Pancreas (tissue), 10 donors: ENCODE results near the gene EVI5. TPM values are rescaled to one million over a fixed set of nuclear protein-coding genes. Genes with fewer than 3 reads are reported as not detected.
"Not testable (repeated sequence)": the region's sequence is repeated elsewhere in the genome, so short reads cannot be mapped to it uniquely, and the experiment has no call there.

Source experiments
- ATAC-seq, 4 donors: fragments of 200-7000 bp; cut with Tn5 transposase; one replicate each; pipeline versions ENCODE4 v1.8.0 to v1.9.1; 2020; ENCODE audit warnings: mild to moderate bottlenecking in 4 of 4, moderate library complexity in 4 of 4
- DNase-seq, 6 donors: peaks; one replicate each; pipeline ENCODE4 v3.0.0-alpha.2; 2020
- FAIRE-seq: peaks from 2 replicates; lab custom pipeline; 2012; peaks lifted over from hg19 to GRCh38; lab: Jason Lieb, UNC
- H3K27ac ChIP-seq, 4 donors: fragments of 200-600 bp; sonication (generic); 1 replicate in 3 of 4; 2 replicates in 1 of 4; pipeline versions ENCODE4 v1.5.0 to v1.8.0; 2020
- H3K27me3 ChIP-seq, 4 donors: fragments of 200-600 bp; one replicate each; pipeline ENCODE4 v1.8.0; 2021
- H3K36me3 ChIP-seq, 3 donors: fragments of 200-600 bp; sonication (generic) in 1 of 3; one replicate each; pipeline versions ENCODE4 v1.5.0 to v1.8.0; 2020 to 2021
- H3K4me1 ChIP-seq, 3 donors: fragments of 200-600 bp; one replicate each; pipeline ENCODE4 v1.8.0; 2021
- H3K4me3 ChIP-seq, 4 donors: fragments of 200-600 bp; sonication (generic) in 2 of 4; one replicate each; pipeline versions ENCODE4 v1.5.0 to v1.8.0; 2020 to 2021
- H3K9me3 ChIP-seq, 4 donors: fragments of 200-600 bp; one replicate each; pipeline ENCODE4 v1.8.0; 2021
- WGBS, 2 donors: extraction: QIAGEN DNeasy Blood & Tissue Kit; methylation state at CpG; one replicate each; pipeline ENCODE4 v1.1.7; 2013; 5-methylcytosine and 5-hydroxymethylcytosine counted together
- intact Hi-C, 3 donors: fragments of 100-400 bp; cut with DNase I; formaldehyde crosslinking; loops; one replicate each; pipeline versions ENCODE4 v1.11.1 to v1.14.2; 2022
- polyA plus RNA-seq, 2 donors: library from polyadenylated mRNA; stranded (reverse); fragments of 200-250 nt; gene quantifications; one replicate each; pipeline ENCODE4 v1.2.3, GENCODE V29; 2013
- total RNA-seq, 6 donors: library from RNA; stranded (reverse); fragmentation: NEBNext Ultra II Directional in 4 of 6; extraction: Animal tissue kit (Norgen Biotek cat#: 25700) in 4 of 6; gene quantifications; one replicate each; pipeline versions ENCODE4 v1.2.1 to v1.2.4, GENCODE V29; 2021 to 2023
- TF ChIP-seq, protein P1 (sequence below), 4 donors: fragments of 200-600 bp; sonication (generic) in 3 of 4; IDR thresholded peaks; one replicate each; pipeline versions ENCODE4 v1.5.0 to v1.8.0; 2021; ENCODE audit warnings: antibody characterized with exemption in 4 of 4
- donor health status: healthy with polysubstance abuse.
- donor health status: DM: no; HTN: no; CAD: no; lungs with moderate emphysema.
- donor health status: DM: no; HTN: no; CAD: no.
- donor health status: control.
- donor health status: control.
- donor health status: Bipolar disorder and iron deficiency.
- donor health status: DM: yes; HTN: yes; CAD: no.
- donor health status: DM: no; HTN: no; CAD: no.
- donor health status: DM: no; HTN: no; CAD: no.
- donor health status: DM: yes; HTN: yes; CAD: no.

EVI5 gene
- total and polyA plus RNA-seq, 8 donors, result 3.3 to 21.7 (median 12.7) TPM

DNA sequence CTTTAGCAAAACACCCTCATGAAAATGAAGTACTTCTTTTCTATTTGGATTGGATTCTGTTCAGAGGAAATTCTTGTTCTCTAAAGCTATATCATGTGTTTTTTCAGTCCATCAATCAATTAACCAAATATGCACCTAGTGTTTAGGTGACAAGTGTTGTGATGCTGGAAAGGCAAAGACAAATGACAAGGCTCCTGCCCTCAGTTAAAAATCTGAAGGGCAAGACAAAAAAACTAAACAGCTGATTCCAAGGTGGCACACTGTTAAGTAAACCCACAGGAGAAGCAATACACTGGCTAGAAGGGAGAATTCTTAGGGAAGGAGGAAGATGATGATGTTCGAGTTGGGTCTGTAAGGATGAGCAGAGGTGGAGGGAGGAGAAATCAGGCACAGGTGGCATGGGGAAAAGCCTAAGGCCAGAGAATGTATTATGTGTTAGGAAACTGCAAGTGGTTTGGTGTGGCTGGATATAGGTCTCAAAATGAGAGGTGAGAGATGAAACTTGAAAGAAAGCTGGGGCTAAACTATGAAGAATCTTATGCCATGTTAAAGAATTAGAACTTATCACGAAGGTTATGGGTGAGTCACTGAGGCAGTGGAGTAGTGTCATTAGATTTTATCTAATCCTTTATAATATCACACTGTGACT lies 246.4 kb downstream of the EVI5 start:
- ATAC-seq (no peak), FAIRE-seq (no peak), DNase-seq (no peak)
- no peak overlapping the region for H3K4me3 ChIP-seq
- peaks cover 9 to 21% (median 17%) of the 10 kb centered on the region in 3 donors for H3K4me1 ChIP-seq
- H3K36me3 ChIP-seq, result no peaks in the 10 kb centered on the region
- no peak overlapping the region for H3K27ac ChIP-seq
- TF ChIP-seq, protein P1, sequence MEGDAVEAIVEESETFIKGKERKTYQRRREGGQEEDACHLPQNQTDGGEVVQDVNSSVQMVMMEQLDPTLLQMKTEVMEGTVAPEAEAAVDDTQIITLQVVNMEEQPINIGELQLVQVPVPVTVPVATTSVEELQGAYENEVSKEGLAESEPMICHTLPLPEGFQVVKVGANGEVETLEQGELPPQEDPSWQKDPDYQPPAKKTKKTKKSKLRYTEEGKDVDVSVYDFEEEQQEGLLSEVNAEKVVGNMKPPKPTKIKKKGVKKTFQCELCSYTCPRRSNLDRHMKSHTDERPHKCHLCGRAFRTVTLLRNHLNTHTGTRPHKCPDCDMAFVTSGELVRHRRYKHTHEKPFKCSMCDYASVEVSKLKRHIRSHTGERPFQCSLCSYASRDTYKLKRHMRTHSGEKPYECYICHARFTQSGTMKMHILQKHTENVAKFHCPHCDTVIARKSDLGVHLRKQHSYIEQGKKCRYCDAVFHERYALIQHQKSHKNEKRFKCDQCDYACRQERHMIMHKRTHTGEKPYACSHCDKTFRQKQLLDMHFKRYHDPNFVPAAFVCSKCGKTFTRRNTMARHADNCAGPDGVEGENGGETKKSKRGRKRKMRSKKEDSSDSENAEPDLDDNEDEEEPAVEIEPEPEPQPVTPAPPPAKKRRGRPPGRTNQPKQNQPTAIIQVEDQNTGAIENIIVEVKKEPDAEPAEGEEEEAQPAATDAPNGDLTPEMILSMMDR (IDR thresholded peaks at IDR 0.05), result no peak
- 84 to 91% methylated on average over 2 of the region's 2 CpGs for WGBS, 2 donors
- no peaks in the 10 kb centered on the region for H3K27me3 ChIP-seq
- H3K9me3 ChIP-seq, result no peaks in the 10 kb centered on the region
- intact Hi-C loops, result no loop called here

DNA sequence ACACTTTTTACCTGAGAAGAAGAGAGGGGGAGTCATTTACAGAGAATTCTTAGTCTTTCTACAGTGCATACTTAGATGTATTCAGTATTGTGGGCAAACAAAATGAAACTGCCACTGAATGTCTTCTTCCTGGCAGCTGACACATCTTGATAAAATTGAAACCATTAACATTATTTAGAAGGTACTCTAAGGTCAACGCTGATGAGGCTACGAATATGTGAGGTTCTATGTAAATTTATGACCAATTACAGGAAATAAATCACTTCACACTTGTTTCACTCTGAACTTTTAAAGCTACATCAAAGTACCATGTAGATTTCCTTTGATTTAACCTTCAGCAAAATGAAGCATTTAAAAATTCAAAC lies 246.9 kb downstream of the EVI5 start:
- WGBS, 2 donors, result 9 to 11% methylated on average over 2 of the region's 2 CpGs
- intact Hi-C loops, result no loop called here
- Histone ChIP-seq H3K9me3 (no peaks in the 10 kb centered on the region), H3K4me3 (no peak overlapping the region), H3K36me3 (no peaks in the 10 kb centered on the region), H3K27me3 (no peaks in the 10 kb centered on the region), H3K27ac (no peak overlapping the region), H3K4me1 (peaks cover 9 to 21% (median 17%) of the 10 kb centered on the region in 3 donors)
- ATAC-seq (peak in 3 of 4 donors; percentile 9 to 62 (median 48)), DNase-seq (no peak), FAIRE-seq (no peak)
- TF ChIP-seq, protein P1 (IDR thresholded peaks at IDR 0.05), result no peak

DNA sequence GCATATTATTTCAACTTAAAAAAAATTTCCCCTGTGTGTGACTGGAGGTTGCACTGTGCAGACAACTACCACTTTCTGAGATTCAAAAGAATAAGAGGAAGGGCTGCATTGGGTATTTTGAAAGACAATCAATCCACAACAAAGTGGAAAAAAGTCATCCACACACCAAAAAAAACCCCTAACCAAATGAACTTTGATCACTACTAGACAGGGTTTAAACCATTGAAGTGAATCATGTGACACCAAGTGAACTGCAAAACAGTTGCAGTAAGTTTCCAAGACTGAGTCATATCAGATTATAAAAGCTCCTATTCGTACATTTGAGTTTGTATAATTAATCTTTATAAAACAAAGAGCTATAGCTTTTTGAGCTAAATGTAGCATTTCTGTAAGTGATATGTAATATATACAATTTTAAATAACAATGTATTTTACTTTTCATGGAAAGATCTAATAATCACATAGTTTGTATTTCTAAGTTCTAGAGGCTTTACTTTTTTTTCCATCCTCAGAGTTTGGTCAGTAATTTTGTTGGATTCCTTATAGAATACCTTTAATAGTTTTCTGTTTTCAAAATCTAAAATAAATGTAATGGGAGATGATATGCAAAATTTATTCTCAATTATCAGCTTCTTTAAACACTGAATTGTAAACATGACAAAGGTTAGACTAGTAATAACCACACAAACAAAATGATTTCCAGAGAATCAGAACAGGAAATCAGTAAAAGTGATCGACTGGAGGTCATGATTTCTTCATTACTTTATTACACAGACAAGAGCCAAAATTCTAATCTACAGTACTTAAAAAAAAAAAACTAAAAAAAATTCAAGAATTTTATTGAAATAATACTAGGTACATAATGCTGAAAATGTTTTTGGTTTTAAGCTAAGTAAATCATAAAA lies 247.7 kb downstream of the EVI5 start:
- no peak for DNase-seq
- ATAC-seq, result peak; percentile 70 to 93 (median 84)
- H3K27me3 ChIP-seq, result no peaks in the 10 kb centered on the region
- H3K9me3 ChIP-seq, result no peaks in the 10 kb centered on the region
- peaks cover 9 to 21% (median 17%) of the 10 kb centered on the region in 3 donors for H3K4me1 ChIP-seq
- FAIRE-seq, result peak; percentile 39
- peak overlapping the region in 1 of 4 donors; percentile 29 for H3K27ac ChIP-seq
- H3K4me3 ChIP-seq, result no peak overlapping the region
- TF ChIP-seq, protein P1 (IDR thresholded peaks at IDR 0.05), result no peak
- 12 to 14% methylated on average over 2 of the region's 2 CpGs for WGBS, 2 donors
- intact Hi-C loops, result no loop called here
- no peaks in the 10 kb centered on the region for H3K36me3 ChIP-seq

DNA sequence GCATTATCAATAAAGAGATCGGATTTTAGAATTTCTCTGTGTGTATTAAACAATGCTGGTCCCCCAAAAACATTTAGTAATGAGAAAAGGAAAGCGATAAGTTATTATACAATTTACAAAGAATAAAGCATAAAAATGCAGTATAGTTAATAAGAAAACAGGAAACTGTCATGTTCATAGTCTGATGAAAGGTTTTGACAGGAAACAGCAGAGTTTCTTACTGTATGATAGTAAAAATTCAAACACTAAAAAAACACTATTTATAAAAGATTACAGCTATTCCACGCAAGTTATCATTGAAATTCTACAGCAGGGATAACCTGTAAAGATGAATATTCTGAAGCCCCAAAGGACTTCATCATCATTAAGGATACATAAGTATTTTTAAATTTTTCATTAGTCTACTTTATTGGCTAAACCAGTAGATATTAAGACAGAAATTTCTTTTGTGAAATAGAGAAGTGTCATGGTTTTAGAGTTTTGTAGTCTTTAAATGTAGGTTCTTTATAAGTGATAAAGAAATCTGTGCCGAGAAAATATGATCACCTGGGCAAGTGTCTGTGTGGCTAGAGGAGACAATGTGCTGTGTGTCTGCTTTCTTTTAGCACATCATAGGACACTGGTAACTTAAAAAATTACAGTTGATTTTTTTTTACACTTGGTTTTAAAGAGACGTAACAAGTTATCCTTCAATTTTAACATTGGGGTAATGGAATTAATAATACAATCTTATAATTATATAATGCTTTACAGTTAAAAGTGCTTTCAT lies 248.5 kb downstream of the EVI5 start:
- Histone ChIP-seq H3K27ac (no peak overlapping the region), H3K4me1 (peaks cover 9 to 21% (median 17%) of the 10 kb centered on the region in 3 donors), H3K36me3 (no peaks in the 10 kb centered on the region), H3K9me3 (no peaks in the 10 kb centered on the region), H3K27me3 (no peaks in the 10 kb centered on the region), H3K4me3 (no peak overlapping the region)
- FAIRE-seq, result no peak
- ATAC-seq, result no peak
- 89 to 94% methylated on average over 5 of the region's 5 CpGs for WGBS, 2 donors
- intact Hi-C loops, result no loop called here
- TF ChIP-seq, protein P1 (IDR thresholded peaks at IDR 0.05), result no peak
- no peak for DNase-seq

DNA sequence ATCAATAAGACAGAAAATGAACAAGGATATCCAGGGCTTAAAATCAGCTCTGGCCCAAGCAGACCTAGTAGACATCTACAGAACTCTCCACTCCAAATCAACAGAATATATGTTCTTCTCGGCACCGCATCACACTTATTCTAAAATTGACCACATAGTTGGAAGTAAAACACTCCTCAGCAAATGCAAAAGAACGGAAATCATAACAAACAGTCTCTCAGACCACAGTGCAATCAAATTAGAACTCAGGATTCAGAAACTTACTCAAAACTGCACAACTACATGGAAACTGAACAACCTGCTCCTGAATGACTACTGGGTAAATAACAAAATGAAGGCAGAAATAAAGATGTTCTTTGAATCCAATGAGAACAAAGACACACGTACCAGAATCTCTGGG lies 252.5 kb downstream of the EVI5 start:
- H3K27ac ChIP-seq, FAIRE-seq, DNase-seq, H3K36me3 ChIP-seq, H3K9me3 ChIP-seq, intact Hi-C loops, ATAC-seq, H3K27me3 ChIP-seq, H3K4me3 ChIP-seq: not testable (repeated sequence)
- H3K4me1 ChIP-seq, result peaks cover 2 to 10% (median 7%) of the 10 kb centered on the region in 3 donors
- 96 to 98% methylated on average over 4 of the region's 4 CpGs for WGBS, 2 donors

DNA sequence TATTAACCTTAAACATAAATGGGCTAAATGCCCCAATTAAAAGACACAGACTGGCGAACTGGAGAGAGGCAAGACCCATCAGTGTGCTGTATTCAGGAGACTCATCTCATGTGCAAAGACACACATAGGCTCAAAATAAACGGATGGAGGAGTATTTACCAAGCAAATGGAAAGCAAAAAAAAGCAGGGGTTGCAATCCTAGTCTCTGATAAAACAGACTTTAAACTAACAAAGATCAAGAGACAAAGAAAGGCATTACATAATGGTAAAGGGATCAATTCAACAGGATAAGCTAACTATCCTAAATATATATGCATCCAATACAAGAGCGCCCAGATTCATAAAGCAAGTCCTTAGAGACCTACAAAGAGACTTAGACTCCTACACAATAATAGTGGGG lies 253.0 kb downstream of the EVI5 start:
- H3K27ac ChIP-seq, H3K27me3 ChIP-seq, H3K36me3 ChIP-seq, ATAC-seq, H3K4me1 ChIP-seq, H3K9me3 ChIP-seq, intact Hi-C loops, FAIRE-seq, DNase-seq, H3K4me3 ChIP-seq: not testable (repeated sequence)
- WGBS, 2 donors, result 80 to 85% methylated on average over 3 of the region's 3 CpGs
